Coronary artery (tissue), 2 donors: ENCODE measurements around the gene CLCA2.

ENCODE experiments used
- DNase-seq: peaks from one replicate; pipeline ENCODE4 v3.0.0-alpha.2; 2017; ENCODE audit warnings: low spot score
- H3K27ac ChIP-seq, 2 donors: fragments of 200-600 bp; sonication (generic); one replicate each; pipeline ENCODE4 v1.5.1; 2016 to 2019
- H3K4me3 ChIP-seq: fragments of 200-600 bp; sonication (generic); 2 replicates; pipeline ENCODE4 v1.5.1; 2016; ENCODE audit warnings: mild to moderate bottlenecking, moderate library complexity
- CTCF ChIP-seq: fragments of 200-600 bp; sonication (generic); IDR thresholded peaks from one replicate; pipeline ENCODE4 v1.5.1; 2019; ENCODE audit warnings: antibody characterized with exemption

CLCA2 gene

GRCh38 chr1:86441997-86442396 lies 18.0 kb downstream of the CLCA2 start:
- Histone ChIP-seq H3K27ac (no peak overlapping the region), H3K4me3 (no peak overlapping the region)
- no peak for TF ChIP-seq CTCF
- no peak for DNase-seq

GRCh38 chr1:86445919-86446318 lies 21.9 kb downstream of the CLCA2 start:
- no peak for DNase-seq
- Histone ChIP-seq H3K4me3 (no peak overlapping the region), H3K27ac (no peak overlapping the region)
- no peak for TF ChIP-seq CTCF

GRCh38 chr1:86447198-86447790 lies 23.3 kb downstream of the CLCA2 start:
- DNase-seq: no peak
- Histone ChIP-seq H3K4me3 (no peak overlapping the region), H3K27ac (no peak overlapping the region)
- no peak for TF ChIP-seq CTCF

GRCh38 chr1:86448670-86449069 lies 24.7 kb downstream of the CLCA2 start:
- DNase-seq: no peak
- H3K4me3 ChIP-seq: no peak overlapping the region
- TF ChIP-seq CTCF: no peak
- no peak overlapping the region for H3K27ac ChIP-seq

- no peak for DNase-seq
- TF ChIP-seq CTCF: no peak
- no peak overlapping the region for H3K27ac ChIP-seq
- H3K4me3 ChIP-seq: no peak overlapping the region
Observed at GRCh38 chr1:86449103-86449502, 25.1 kb downstream of the CLCA2 start.

GRCh38 chr1:86450847-86451246 lies 26.9 kb downstream of the CLCA2 start:
- no peak for TF ChIP-seq CTCF

GRCh38 chr1:86453664-86454063 lies 29.7 kb downstream of the CLCA2 start:
- TF ChIP-seq CTCF: no peak
- no peak overlapping the region for H3K27ac ChIP-seq
- DNase-seq: no peak
- no peak overlapping the region for H3K4me3 ChIP-seq

More at GRCh38 chr1:86450847-86451246, 26.9 kb downstream of the CLCA2 start:
- no peak overlapping the region for H3K27ac ChIP-seq
- no peak for DNase-seq
- H3K4me3 ChIP-seq: no peak overlapping the region
